SKM-1 (cell line): ENCODE data around the gene LMBRD2.

Experiments
- DNase-seq: peaks from one replicate; lab custom pipeline; 2025; ENCODE audit not compliant: unreplicated experiment; lab: John Stamatoyannopoulos, UW

The LMBRD2 gene

GRCh38 chr5:36054647-36055046 is 97.0 kb downstream of the LMBRD2 start:
- no peak for DNase-seq

- DNase-seq = no peak
Observed at GRCh38 chr5:36052538-36052937, 99.1 kb downstream of the LMBRD2 start.

- DNase-seq = no peak
Observed at GRCh38 chr5:36049949-36050348, 101.7 kb downstream of the LMBRD2 start.
